PC-3 (cell line): ENCODE measurements around the gene KLF1. TPM values are rescaled to one million over a fixed set of nuclear protein-coding genes. Genes with fewer than 3 reads are reported as not detected.

Source experiments
- ATAC-seq: fragments of 200-7000 bp; cut with Tn5 transposase; 2 replicates; pipeline ENCODE4 v1.9.1; 2020; ENCODE audit warnings: mild to moderate bottlenecking, moderate library complexity
- BruUV-seq: library from RNA; stranded (reverse); fragments of 400-500 nt; replicated peaks from 2 replicates; lab custom pipeline; 2021; lab: Mats Ljungman, UMichigan
- CTCF ChIA-PET: fragments of 300-600 bp; sonication (Branson Sonifier 250); formaldehyde crosslinking; loops from one replicate; lab custom pipeline; 2022; ENCODE audit warnings: antibody characterized with exemption; lab: Charles Lee
- POLR2A ChIA-PET: fragments of 300-600 bp; sonication (Branson Sonifier 250); formaldehyde crosslinking; loops from one replicate; lab custom pipeline; 2022; ENCODE audit warnings: antibody characterized with exemption; ENCODE audit not compliant: unreplicated experiment; lab: Charles Lee
- DNase-seq: peaks from one replicate; pipeline ENCODE4 v3.0.0-alpha.2; 2015
- H2AFZ ChIP-seq: fragments of 300-600 bp; sonication (generic); 2 replicates; pipeline ENCODE4 v1.6.0; 2016; ENCODE audit warnings: antibody characterized with exemption, low read length
- H3F3A ChIP-seq: fragments of 300-600 bp; sonication (generic); one replicate; pipeline ENCODE4 v1.6.0; 2017; ENCODE audit warnings: antibody characterized with exemption, low read length, control low read depth, mild to moderate bottlenecking; ENCODE audit not compliant: unreplicated experiment
- H3K27ac ChIP-seq: fragments of 300-600 bp; sonication (generic); 2 replicates; pipeline ENCODE4 v1.5.1; 2016; ENCODE audit warnings: mild to moderate bottlenecking, low read length
- H3K27me3 ChIP-seq: fragments of 300-600 bp; sonication (generic); 2 replicates; pipeline ENCODE4 v1.6.1; 2016; ENCODE audit warnings: low read length, mixed read lengths
- H3K36me3 ChIP-seq: fragments of 300-600 bp; sonication (generic); 2 replicates; pipeline ENCODE4 v1.6.1; 2016; ENCODE audit warnings: low read depth, mixed run types, low read length, mixed read lengths
- H3K4me1 ChIP-seq: fragments of 300-600 bp; sonication (generic); 2 replicates; pipeline ENCODE4 v1.5.1; 2016; ENCODE audit warnings: low read length; ENCODE audit not compliant: insufficient read depth
- H3K4me2 ChIP-seq: fragments of 300-600 bp; sonication (generic); 2 replicates; pipeline ENCODE4 v1.6.0; 2016; ENCODE audit warnings: low read length
- H3K4me3 ChIP-seq: fragments of 300-600 bp; sonication (generic); 2 replicates; pipeline ENCODE4 v1.5.1; 2016; ENCODE audit warnings: mild to moderate bottlenecking, low read length, mixed read lengths
- H3K79me2 ChIP-seq: fragments of 300-600 bp; sonication (generic); 2 replicates; pipeline ENCODE4 v1.6.1; 2017; ENCODE audit warnings: low read length, mixed read lengths
- H3K9ac ChIP-seq: fragments of 300-600 bp; sonication (generic); 2 replicates; pipeline ENCODE4 v1.6.0; 2016; ENCODE audit warnings: mild to moderate bottlenecking, low read length
- H3K9me2 ChIP-seq: fragments of 300-600 bp; sonication (generic); replicated peaks from 2 replicates; pipeline ENCODE4 v1.6.1; 2016; ENCODE audit warnings: mixed run types, low read length, mixed read lengths
- H3K9me3 ChIP-seq: fragments of 300-600 bp; sonication (generic); 2 replicates; pipeline ENCODE4 v1.6.1; 2016; ENCODE audit warnings: low read length, mixed read lengths
- H4K20me1 ChIP-seq: fragments of 300-600 bp; sonication (generic); 2 replicates; pipeline ENCODE4 v1.6.1; 2016; ENCODE audit warnings: low read length, mixed read lengths
- EZH2 ChIP-seq: fragments of 300-600 bp; sonication (generic); IDR thresholded peaks from one replicate; pipeline ENCODE4 v1.6.1; 2017; ENCODE audit warnings: antibody characterized with exemption, mild to moderate bottlenecking, low read length; ENCODE audit not compliant: unreplicated experiment
- EZH2phosphoT487 ChIP-seq: fragments of 300-600 bp; sonication (generic); IDR thresholded peaks from 2 replicates; pipeline ENCODE4 v1.6.1; 2018; ENCODE audit warnings: mild to moderate bottlenecking, antibody characterized with exemption, low read length, borderline replicate concordance
- intact Hi-C: fragments of 100-400 bp; cut with micrococcal nuclease; formaldehyde crosslinking; loops from 2 replicates; pipeline ENCODE4 v1.9.0; 2023
- total RNA-seq: library from RNA; depleted of rRNA; stranded (reverse); fragments of >200 nt; gene quantifications from 2 replicates; pipeline ENCODE4 v1.2.3, GENCODE V29; 2014
- TF ChIP-seq, protein P1 (sequence below): fragments of 300-600 bp; sonication (generic); conservative IDR thresholded peaks from 2 replicates; pipeline ENCODE4 v1.5.1; 2017; ENCODE audit warnings: antibody characterized with exemption, low read depth, mild to moderate bottlenecking, low read length

Gene KLF1
- total RNA-seq, 1 experiment from 2014 or later = not detected

DNA sequence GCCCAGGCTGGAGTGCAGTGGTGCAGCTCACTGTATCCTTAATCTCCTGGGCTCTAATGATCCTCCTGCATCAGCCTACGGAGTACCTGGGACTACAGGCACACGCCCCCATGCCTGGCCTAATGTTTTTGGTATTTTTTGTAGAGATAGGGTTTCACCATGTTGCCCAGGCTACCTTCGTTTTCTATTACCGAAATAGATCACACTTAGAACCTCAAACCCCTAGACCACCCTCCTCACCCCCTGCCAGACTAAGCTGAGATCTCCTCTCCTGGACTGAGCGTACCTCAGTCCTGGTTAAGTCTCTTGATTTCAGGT lies 391 bp downstream of the KLF1 start:
- Histone ChIP-seq H4K20me1 (no peaks in the 10 kb centered on the region), H3K9me3 (peaks cover 9% of the 10 kb centered on the region; the same call in 1 of the 2 replicates), H3K4me1 (peaks cover 1% of the 10 kb centered on the region; the same call in 1 of the 2 replicates), H3K27me3 (peaks cover 9% of the 10 kb centered on the region; the same call in 1 of the 2 replicates), H3K9ac (no peak overlapping the region), H3K4me2 (no peak overlapping the region), H3K4me3 (no peak overlapping the region), H3K27ac (no peak overlapping the region), H3F3A (no peaks in the 10 kb centered on the region), H3K36me3 (no peaks in the 10 kb centered on the region; the same call in 1 of the 2 replicates), H3K9me2 (no peaks in the 10 kb centered on the region), H3K79me2 (peaks cover 5% of the 10 kb centered on the region), H2AFZ (no peak overlapping the region)
- ATAC-seq (no peak), DNase-seq (no peak)
- POLR2A ChIA-PET = no interaction called here
- BruUV-seq = no TSS peak
- TF ChIP-seq EZH2 = no peak
- TF ChIP-seq, protein P1, sequence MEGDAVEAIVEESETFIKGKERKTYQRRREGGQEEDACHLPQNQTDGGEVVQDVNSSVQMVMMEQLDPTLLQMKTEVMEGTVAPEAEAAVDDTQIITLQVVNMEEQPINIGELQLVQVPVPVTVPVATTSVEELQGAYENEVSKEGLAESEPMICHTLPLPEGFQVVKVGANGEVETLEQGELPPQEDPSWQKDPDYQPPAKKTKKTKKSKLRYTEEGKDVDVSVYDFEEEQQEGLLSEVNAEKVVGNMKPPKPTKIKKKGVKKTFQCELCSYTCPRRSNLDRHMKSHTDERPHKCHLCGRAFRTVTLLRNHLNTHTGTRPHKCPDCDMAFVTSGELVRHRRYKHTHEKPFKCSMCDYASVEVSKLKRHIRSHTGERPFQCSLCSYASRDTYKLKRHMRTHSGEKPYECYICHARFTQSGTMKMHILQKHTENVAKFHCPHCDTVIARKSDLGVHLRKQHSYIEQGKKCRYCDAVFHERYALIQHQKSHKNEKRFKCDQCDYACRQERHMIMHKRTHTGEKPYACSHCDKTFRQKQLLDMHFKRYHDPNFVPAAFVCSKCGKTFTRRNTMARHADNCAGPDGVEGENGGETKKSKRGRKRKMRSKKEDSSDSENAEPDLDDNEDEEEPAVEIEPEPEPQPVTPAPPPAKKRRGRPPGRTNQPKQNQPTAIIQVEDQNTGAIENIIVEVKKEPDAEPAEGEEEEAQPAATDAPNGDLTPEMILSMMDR = no peak
- TF ChIP-seq EZH2phosphoT487 = no peak
- CTCF ChIA-PET = no interaction called here
- intact Hi-C loops = no loop called here

DNA sequence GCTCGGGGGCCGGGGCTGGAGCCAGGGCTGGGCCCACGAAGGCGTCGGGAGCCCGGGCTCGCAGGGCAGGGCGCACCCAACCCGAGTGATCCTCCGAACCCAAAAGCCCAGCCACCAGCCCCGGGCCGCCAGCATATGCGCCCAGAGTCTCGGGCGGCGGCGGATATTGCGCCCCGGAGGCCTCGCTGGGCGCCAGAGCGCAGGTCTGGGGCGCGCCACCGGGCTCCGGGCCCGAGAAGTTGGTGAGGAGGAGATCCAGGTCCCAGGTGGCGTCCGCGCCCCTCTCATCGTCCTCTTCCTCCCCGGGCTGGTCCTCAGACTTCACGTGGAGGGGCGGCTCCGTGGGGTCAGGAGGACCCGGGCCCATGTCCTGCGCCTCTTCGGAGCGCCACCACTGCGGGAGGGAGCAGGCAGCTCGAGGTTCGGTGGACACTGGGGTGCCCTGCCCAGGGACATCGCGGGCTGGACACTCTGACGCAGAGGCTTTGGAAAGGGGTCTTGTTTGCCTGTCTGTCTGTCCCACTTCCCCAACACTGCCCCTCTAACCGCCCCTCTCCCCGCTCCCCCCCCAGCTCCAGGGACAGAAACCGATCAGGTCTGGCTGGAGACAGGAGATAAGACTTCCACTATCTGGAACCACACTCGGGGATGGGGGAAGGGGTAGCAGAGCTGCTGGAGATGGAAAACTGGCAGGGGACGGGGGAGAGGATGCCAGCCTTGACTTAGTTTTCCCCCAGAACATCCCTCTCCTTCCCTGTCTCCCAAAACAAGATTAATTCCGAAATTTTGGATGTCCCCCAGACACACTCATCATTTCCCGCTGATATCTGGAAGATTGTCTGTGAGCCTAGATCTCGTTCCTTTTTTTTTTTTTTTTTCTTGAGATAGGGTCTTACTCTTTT lies 1.0 kb downstream of the KLF1 start:
- BruUV-seq = no TSS peak
- H3K27ac ChIP-seq = no peak overlapping the region
- H3K36me3 ChIP-seq = no peaks in the 10 kb centered on the region; the same call in 1 of the 2 replicates
- H3K4me3 ChIP-seq = no peak overlapping the region
- DNase-seq = no peak
- H3F3A ChIP-seq = no peaks in the 10 kb centered on the region
- no peak for ATAC-seq
- peaks cover 9% of the 10 kb centered on the region; the same call in 1 of the 2 replicates for H3K9me3 ChIP-seq
- no peak for TF ChIP-seq EZH2
- TF ChIP-seq EZH2phosphoT487 = no peak
- TF ChIP-seq, protein P1 = no peak
- CTCF ChIA-PET = no interaction called here
- no peak overlapping the region for H3K9ac ChIP-seq
- 0 out of 2 replicates have a peak overlapping the region, but pooled peaks have one; percentile 70 for H3K4me2 ChIP-seq
- peak overlapping the region; percentile 79; the same call in 1 of the 2 replicates for H2AFZ ChIP-seq
- no peaks in the 10 kb centered on the region for H3K4me1 ChIP-seq
- H3K79me2 ChIP-seq = no peaks in the 10 kb centered on the region
- no peaks in the 10 kb centered on the region for H4K20me1 ChIP-seq
- no peaks in the 10 kb centered on the region for H3K9me2 ChIP-seq
- POLR2A ChIA-PET = no interaction called here
- H3K27me3 ChIP-seq = peaks cover 9% of the 10 kb centered on the region; the same call in 1 of the 2 replicates
- intact Hi-C loops = no loop called here
